Tibial artery (tissue), 4 donors: ENCODE results near the gene BTN1A1.

Source experiments
- DNase-seq, 2 donors: peaks; one replicate each; pipeline ENCODE4 v3.0.0-alpha.2; 2019
- H3K27ac ChIP-seq, 2 donors: fragments of 200-600 bp; sonication (generic) in 1 of 2; 1 replicate in 1 of 2; 2 replicates in 1 of 2; pipeline ENCODE4 v1.5.1; 2018 to 2019; ENCODE audit warnings: mild to moderate bottlenecking in 1 of 2
- H3K27me3 ChIP-seq, 2 donors: fragments of 200-600 bp; sonication (generic) in 1 of 2; one replicate each; pipeline versions ENCODE4 v1.5.1 to v1.6.0; 2016 to 2019
- H3K36me3 ChIP-seq, 3 donors: fragments of 200-600 bp; sonication (generic) in 2 of 3; one replicate each; pipeline ENCODE4 v1.5.1; 2016 to 2019; ENCODE audit warnings: mild to moderate bottlenecking in 2 of 3
- H3K4me1 ChIP-seq, 4 donors: fragments of 200-600 bp; sonication (generic) in 2 of 4; 1 replicate in 3 of 4; 2 replicates in 1 of 4; pipeline ENCODE4 v1.5.1; 2016 to 2019
- H3K4me3 ChIP-seq, 2 donors: fragments of 200-600 bp; sonication (generic) in 1 of 2; 1 replicate in 1 of 2; 2 replicates in 1 of 2; pipeline ENCODE4 v1.5.1; 2018 to 2019; ENCODE audit warnings: mild to moderate bottlenecking in 2 of 2
- H3K9me3 ChIP-seq, 3 donors: fragments of 200-600 bp; sonication (generic) in 1 of 3; one replicate each; pipeline ENCODE4 v1.5.1; 2016 to 2019
- intact Hi-C: fragments of 100-400 bp; cut with DNase I; formaldehyde crosslinking; loops from one replicate; pipeline ENCODE4 v1.15.0; 2023; ENCODE audit warnings: low total_unique reads
- TF ChIP-seq, protein P1 (sequence below), 2 experiments: fragments of 200-600 bp in 1 of 2; fragments of 450-650 bp in 1 of 2; IDR thresholded peaks; one replicate each; pipeline ENCODE4 v1.5.1; 2017 to 2019; ENCODE audit warnings: antibody characterized with exemption in 2 of 2, mild to moderate bottlenecking in 1 of 2, moderate library complexity in 1 of 2

The BTN1A1 gene, protein sequence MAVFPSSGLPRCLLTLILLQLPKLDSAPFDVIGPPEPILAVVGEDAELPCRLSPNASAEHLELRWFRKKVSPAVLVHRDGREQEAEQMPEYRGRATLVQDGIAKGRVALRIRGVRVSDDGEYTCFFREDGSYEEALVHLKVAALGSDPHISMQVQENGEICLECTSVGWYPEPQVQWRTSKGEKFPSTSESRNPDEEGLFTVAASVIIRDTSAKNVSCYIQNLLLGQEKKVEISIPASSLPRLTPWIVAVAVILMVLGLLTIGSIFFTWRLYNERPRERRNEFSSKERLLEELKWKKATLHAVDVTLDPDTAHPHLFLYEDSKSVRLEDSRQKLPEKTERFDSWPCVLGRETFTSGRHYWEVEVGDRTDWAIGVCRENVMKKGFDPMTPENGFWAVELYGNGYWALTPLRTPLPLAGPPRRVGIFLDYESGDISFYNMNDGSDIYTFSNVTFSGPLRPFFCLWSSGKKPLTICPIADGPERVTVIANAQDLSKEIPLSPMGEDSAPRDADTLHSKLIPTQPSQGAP

DNA sequence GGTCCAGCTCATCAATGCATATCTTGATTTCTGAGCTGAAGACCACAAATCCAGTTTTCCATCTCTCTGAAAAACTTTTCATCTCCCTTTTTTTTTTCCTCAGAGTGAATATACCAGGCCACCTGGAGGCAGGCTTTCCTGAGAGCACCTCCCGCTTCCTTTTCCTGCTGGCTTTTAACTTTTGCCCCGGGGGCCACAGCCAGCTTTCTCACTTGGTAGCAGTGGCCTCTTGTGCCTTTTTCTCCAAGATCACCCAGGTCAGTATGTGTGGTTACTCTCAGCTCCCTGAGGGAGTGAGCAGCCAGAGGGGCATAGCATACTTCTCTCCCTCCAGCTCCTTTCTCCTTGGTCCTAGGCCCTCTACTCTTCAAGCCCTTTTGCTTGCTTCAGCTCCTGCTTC, at the start of gene BTN1A1:
TSS of gene BTN1A1 (plus strand) at position 202 of the 400 bp plus-strand sequence. CDS start 984 bp downstream, outside the sequence.
- Histone ChIP-seq H3K36me3 (no peaks in the 10 kb centered on the region), H3K4me3 (peak within 1 kb of the TSS in 1 of 2 donors; percentile 48), H3K27me3 (peaks cover 2 to 40% of the 10 kb centered on the region in 2 donors), H3K9me3 (no peaks in the 10 kb centered on the region), H3K4me1 (peaks cover 0 to 12% (median 8%) of the 10 kb centered on the region in 4 donors), H3K27ac (no peak within 1 kb of the TSS)
- TF ChIP-seq, protein P1, sequence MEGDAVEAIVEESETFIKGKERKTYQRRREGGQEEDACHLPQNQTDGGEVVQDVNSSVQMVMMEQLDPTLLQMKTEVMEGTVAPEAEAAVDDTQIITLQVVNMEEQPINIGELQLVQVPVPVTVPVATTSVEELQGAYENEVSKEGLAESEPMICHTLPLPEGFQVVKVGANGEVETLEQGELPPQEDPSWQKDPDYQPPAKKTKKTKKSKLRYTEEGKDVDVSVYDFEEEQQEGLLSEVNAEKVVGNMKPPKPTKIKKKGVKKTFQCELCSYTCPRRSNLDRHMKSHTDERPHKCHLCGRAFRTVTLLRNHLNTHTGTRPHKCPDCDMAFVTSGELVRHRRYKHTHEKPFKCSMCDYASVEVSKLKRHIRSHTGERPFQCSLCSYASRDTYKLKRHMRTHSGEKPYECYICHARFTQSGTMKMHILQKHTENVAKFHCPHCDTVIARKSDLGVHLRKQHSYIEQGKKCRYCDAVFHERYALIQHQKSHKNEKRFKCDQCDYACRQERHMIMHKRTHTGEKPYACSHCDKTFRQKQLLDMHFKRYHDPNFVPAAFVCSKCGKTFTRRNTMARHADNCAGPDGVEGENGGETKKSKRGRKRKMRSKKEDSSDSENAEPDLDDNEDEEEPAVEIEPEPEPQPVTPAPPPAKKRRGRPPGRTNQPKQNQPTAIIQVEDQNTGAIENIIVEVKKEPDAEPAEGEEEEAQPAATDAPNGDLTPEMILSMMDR (IDR thresholded peaks at IDR 0.05): no peak
- DNase-seq: no peak
- intact Hi-C loops: no loop called here

DNA sequence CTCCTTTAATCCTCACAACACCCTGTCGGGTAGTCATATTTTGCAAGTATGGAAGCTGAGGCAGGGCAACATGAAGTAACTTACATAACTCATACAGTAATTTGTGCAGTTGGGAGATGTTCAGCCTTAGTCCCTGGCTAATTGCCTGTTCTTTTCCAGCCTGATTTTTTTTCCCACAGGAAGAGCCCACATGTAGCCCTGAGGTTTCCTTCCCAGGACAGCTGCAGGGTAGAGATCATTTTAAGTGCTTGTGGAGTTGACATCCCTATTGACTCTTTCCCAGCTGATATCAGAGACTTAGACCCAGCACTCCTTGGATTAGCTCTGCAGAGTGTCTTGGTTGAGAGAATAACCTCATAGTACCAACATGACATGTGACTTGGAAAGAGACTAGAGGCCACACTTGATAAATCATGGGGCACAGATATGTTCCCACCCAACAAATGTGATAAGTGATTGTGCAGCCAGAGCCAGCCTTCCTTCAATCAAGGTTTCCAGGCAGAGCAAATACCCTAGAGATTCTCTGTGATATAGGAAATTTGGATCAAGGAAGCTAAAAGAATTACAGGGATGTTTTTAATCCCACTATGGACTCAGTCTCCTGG, 47.4 kb upstream of the BTN1A1 start:
- Histone ChIP-seq H3K27ac (no peak overlapping the region), H3K4me1 (peaks cover 0 to 12% (median 5%) of the 10 kb centered on the region in 4 donors), H3K36me3 (peaks cover 0 to 18% (median 5%) of the 10 kb centered on the region in 3 donors), H3K4me3 (no peak overlapping the region), H3K27me3 (no peaks in the 10 kb centered on the region), H3K9me3 (no peaks in the 10 kb centered on the region)
- no peak for DNase-seq
- intact Hi-C loops: no loop called here
- TF ChIP-seq, protein P1 (IDR thresholded peaks at IDR 0.05): no peak

DNA sequence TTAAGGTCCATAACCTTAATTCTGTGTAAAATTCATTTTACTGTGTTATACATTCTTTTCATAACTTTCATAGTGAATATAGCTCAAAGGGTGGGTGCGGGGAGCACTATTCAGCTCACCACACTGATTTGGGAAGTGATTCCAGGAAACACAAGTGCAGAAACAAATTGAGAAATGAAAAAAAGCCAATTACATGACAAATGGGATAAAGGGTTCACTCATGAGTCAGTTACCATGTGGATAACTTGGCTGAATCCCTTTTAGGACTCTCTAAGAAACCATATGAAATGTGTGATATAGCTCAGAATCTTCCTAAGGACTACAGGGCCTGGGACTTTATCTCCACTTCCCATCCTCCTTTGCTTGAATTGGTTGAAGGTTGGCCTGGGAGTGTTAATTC, 45.5 kb upstream of the BTN1A1 start:
- H3K36me3 ChIP-seq: peaks cover 0 to 19% (median 3%) of the 10 kb centered on the region in 3 donors
- H3K9me3 ChIP-seq: no peaks in the 10 kb centered on the region
- no peak for DNase-seq
- H3K27me3 ChIP-seq: no peaks in the 10 kb centered on the region
- no peak overlapping the region for H3K4me3 ChIP-seq
- TF ChIP-seq, protein P1 (IDR thresholded peaks at IDR 0.05): no peak
- intact Hi-C loops: no loop called here
- no peak overlapping the region for H3K27ac ChIP-seq
- H3K4me1 ChIP-seq: peaks cover 0 to 21% (median 13%) of the 10 kb centered on the region in 4 donors

DNA sequence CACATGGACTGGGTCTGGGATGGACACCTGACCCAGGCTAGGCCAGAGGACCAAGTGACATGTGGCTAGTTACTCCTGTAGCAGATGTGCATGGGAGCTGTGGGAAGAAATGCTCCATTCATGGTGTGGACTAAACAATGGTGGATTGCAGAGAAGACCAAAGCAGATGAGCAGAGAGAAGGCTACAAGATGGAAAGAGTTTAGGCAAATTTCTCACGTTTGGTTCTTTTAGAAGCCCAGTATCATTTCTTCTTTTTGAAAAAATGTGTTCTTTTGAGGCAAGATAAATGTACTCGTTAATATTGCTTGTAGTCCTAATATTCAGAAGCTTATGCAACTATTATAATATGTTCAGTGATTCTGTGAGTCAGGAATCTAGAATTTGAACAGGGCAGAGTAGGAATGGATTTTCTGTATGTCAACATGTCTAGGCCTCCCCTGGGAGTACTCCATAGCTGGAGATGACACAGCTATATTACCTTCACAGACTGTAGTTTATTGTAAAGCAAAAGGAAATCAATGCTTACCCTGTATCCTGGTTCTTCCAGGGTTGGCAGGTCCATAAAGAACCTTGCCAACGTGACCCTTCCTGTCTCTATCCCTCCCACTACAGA, 44.6 kb upstream of the BTN1A1 start:
- H3K9me3 ChIP-seq: no peaks in the 10 kb centered on the region
- intact Hi-C loops: no loop called here
- H3K4me3 ChIP-seq: no peak overlapping the region
- peaks cover 0 to 29% (median 21%) of the 10 kb centered on the region in 4 donors for H3K4me1 ChIP-seq
- DNase-seq: no peak
- TF ChIP-seq, protein P1 (IDR thresholded peaks at IDR 0.05): no peak
- no peak overlapping the region for H3K27ac ChIP-seq
- peaks cover 8 to 19% (median 9%) of the 10 kb centered on the region in 3 donors for H3K36me3 ChIP-seq
- H3K27me3 ChIP-seq: no peaks in the 10 kb centered on the region

DNA sequence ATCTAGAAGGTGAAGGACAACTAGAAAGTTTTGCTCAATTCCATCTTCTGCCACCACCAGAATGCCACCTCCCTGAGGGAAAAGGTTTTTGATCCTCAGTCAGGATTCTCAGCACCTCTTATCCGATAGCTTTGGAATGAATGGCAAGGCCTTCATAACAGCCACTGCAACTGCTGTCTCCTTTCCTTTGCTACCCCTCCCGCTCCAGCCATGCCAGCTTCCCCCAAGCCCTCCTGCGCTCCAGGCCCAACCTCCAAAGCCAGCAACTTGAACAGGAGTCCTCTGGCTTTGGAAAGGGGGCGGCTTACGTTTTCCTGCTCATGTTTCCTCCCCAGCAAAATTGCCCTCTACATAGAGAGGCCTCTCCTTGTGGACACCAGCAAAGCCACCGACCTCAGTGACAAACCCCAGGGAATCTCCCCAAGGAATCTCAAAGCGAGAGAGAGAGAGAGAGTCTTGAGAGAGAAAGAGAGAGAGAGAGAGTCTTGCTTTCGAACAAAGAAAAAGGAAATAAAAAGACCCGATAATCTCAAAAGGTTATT, 42.8 kb upstream of the BTN1A1 start:
- TF ChIP-seq, protein P1 (IDR thresholded peaks at IDR 0.05): no peak
- DNase-seq: peak in 1 of 2 donors; percentile 70
- H3K4me3 ChIP-seq: peak overlapping the region; percentile 90 to 98
- no peaks in the 10 kb centered on the region for H3K9me3 ChIP-seq
- H3K4me1 ChIP-seq: peaks cover 0 to 46% (median 39%) of the 10 kb centered on the region in 4 donors
- intact Hi-C loops: no loop called here
- H3K27ac ChIP-seq: peak overlapping the region; percentile 98 to 99
- no peaks in the 10 kb centered on the region for H3K27me3 ChIP-seq
- H3K36me3 ChIP-seq: peaks cover 13 to 15% (median 14%) of the 10 kb centered on the region in 3 donors
